GM19467 (cell line): ENCODE data around the gene LENEP.

Experiments
- ATAC-seq: cut with Tn5 transposase; IDR thresholded peaks from one replicate; pipeline ENCODE4 v1.9.1; 2021; ENCODE audit warnings: mild to moderate bottlenecking, moderate library complexity; ENCODE audit not compliant: unreplicated experiment

Gene LENEP

GRCh38 chr1:154993572-154994268, at the start of gene LENEP:
TSS of gene LENEP (plus strand) at chr1:154993586. CDS start at chr1:154993608, 22 bp downstream.
- no peak for ATAC-seq

- ATAC-seq, result no peak
Measured at GRCh38 chr1:154943649-154944400, 49.6 kb upstream of the LENEP start.

- no peak for ATAC-seq
Measured at GRCh38 chr1:154944401-154945159, 48.8 kb upstream of the LENEP start.

GRCh38 chr1:154945160-154945961, 48.0 kb upstream of the LENEP start:
- no peak for ATAC-seq

GRCh38 chr1:154945962-154946850, 47.2 kb upstream of the LENEP start:
- ATAC-seq, result no peak

GRCh38 chr1:154948079-154948478, 45.3 kb upstream of the LENEP start:
- ATAC-seq, result no peak

GRCh38 chr1:154951901-154952657, 41.3 kb upstream of the LENEP start:
- no peak for ATAC-seq

GRCh38 chr1:154952664-154953063, 40.7 kb upstream of the LENEP start:
- ATAC-seq, result no peak

- ATAC-seq, result no peak
Measured at GRCh38 chr1:154953611-154954038, 39.8 kb upstream of the LENEP start.

- no peak for ATAC-seq
Measured at GRCh38 chr1:154954541-154954940, 38.8 kb upstream of the LENEP start.

GRCh38 chr1:154955039-154955717, 38.2 kb upstream of the LENEP start:
- ATAC-seq, result peak; percentile 49

- peak; percentile 54 for ATAC-seq
Measured at GRCh38 chr1:154955718-154956543, 37.5 kb upstream of the LENEP start, which contains the start of gene PBXIP1. TSS of gene PBXIP1 (minus strand) at chr1:154956099. CDS start at chr1:154953721, 2,378 bp downstream.

- no peak for ATAC-seq
Measured at GRCh38 chr1:154956544-154956941, 36.8 kb upstream of the LENEP start.

GRCh38 chr1:154957091-154957657, 36.2 kb upstream of the LENEP start:
- no peak for ATAC-seq

- ATAC-seq, result no peak
Measured at GRCh38 chr1:154958036-154958435, 35.4 kb upstream of the LENEP start.

GRCh38 chr1:154958681-154959425, 34.5 kb upstream of the LENEP start:
- ATAC-seq, result no peak

GRCh38 chr1:154959426-154959780, 34.0 kb upstream of the LENEP start:
- ATAC-seq, result no peak
